ENCODE data around the gene CLDND2. TPM values are rescaled to one million over a fixed set of nuclear protein-coding genes. Genes with fewer than 3 reads are reported as not detected.

Gene CLDND2
- total and polyA plus RNA-seq, 10 of the 15 experiments (the other 5 are each of a cell fraction or from before 2014, with no cell fraction given) = 0.24 to 7.1 (median 1.8) TPM; not detected in 1

GRCh38 chr19:51347209-51347928 lies 21.4 kb downstream of the CLDND2 start (continued):
- TF ChIP-seq ZNF687 (IDR thresholded peaks at IDR 0.05) (no peak), MEF2A (IDR thresholded peaks at IDR 0.05; ENCODE audit: insufficient read depth, low read depth, low read length) (no peak), TCF7 (IDR thresholded peaks at IDR 0.05; ENCODE audit: borderline replicate concordance) (no peak), ZBED1 (IDR thresholded peaks at IDR 0.05; ENCODE audit: borderline replicate concordance) (no peak)

- WGBS (ENCODE audit: insufficient coverage, insufficient replicate concordance, low lambda C conversion rate, missing lambda C conversion rate) = 90% methylated on average over 17 of the region's 17 CpGs
- in situ Hi-C loops (cut with MboI) = no loop called here
- POLR2A ChIA-PET = no interaction called here
- TF ChIP-seq CHD4 (IDR thresholded peaks at IDR 0.05) (no peak), JUNB (IDR thresholded peaks at IDR 0.05) (no peak), ETV6 (conservative IDR thresholded peaks at IDR 0.05 in 1 of 2, IDR thresholded peaks at IDR 0.05 in 1 of 2; ENCODE audit: borderline replicate concordance in 1 of 2, low read depth in 1 of 2) (no peak), TCF7 (IDR thresholded peaks at IDR 0.05; ENCODE audit: borderline replicate concordance) (no peak), NR2C1 (IDR thresholded peaks at IDR 0.05) (no peak), HSF1 (IDR thresholded peaks at IDR 0.05; ENCODE audit: low read depth, low read length) (no peak), TARDBP (IDR thresholded peaks at IDR 0.05; ENCODE audit: borderline replicate concordance) (no peak), WRNIP1 (IDR thresholded peaks at IDR 0.05; ENCODE audit: borderline replicate concordance, low read depth, low read length) (no peak), SRF (IDR thresholded peaks at IDR 0.05; ENCODE audit: low read depth in 2 of 2, low read length in 2 of 2) (no peak), E2F8 (IDR thresholded peaks at IDR 0.05; ENCODE audit: low read depth, partially characterized antibody) (no peak), NFXL1 (IDR thresholded peaks at IDR 0.05; ENCODE audit: borderline replicate concordance) (no peak)
These were observed 22.1 kb downstream of the CLDND2 start for GRCh38 chr19:51346742-51347141.

More at GRCh38 chr19:51346742-51347141, 22.1 kb downstream of the CLDND2 start:
- Histone ChIP-seq H3K27me3 (replicated peaks in 1 of 2; ENCODE audit: control insufficient read depth in 2 of 2, insufficient read depth in 2 of 2, low read length in 1 of 2) (no peaks in the 10 kb centered on the region), H4K20me1 (ENCODE audit: control insufficient read depth, insufficient read depth) (no peaks in the 10 kb centered on the region), H3K9ac (ENCODE audit: control insufficient read depth, insufficient read depth, low read length) (no peak overlapping the region), H3K4me2 (ENCODE audit: control insufficient read depth, insufficient read depth) (no peak overlapping the region), H2AFZ (ENCODE audit: control insufficient read depth, low read depth, low read length) (no peak overlapping the region), H3K79me2 (ENCODE audit: control insufficient read depth, insufficient read depth, low read length) (no peaks in the 10 kb centered on the region), H3K36me3 (ENCODE audit: control insufficient read depth in 2 of 2, insufficient read depth in 2 of 2, low read length in 1 of 2) (peaks cover 0 to 4% of the 10 kb centered on the region in 2 experiments; a peak in 2 of 4 replicates), H3K4me3 (no peak overlapping the region), H3K4me1 (ENCODE audit: control insufficient read depth, insufficient read depth, low read length) (peaks cover 17% of the 10 kb centered on the region), H3K9me3 (replicated peaks; ENCODE audit: control insufficient read depth, insufficient read depth, low read length) (no peaks in the 10 kb centered on the region), H3K27ac (ENCODE audit: control insufficient read depth, insufficient read depth) (no peak overlapping the region)
- ChIA-PET SMC1A (ENCODE audit: uncharacterized antibody, unreplicated experiment) (no interaction called here), CTCF (no interaction called here), RAD21 (ENCODE audit: unreplicated experiment) (no interaction called here)
- BruUV-seq (replicated peaks) = no TSS peak
- ATAC-seq (no peak), DNase-seq (ENCODE audit: low read depth, low spot score) (no peak), FAIRE-seq (no peak)
- intact Hi-C loops (cut with micrococcal nuclease; ENCODE audit: unreplicated experiment) = no loop called here
